ENCODE measurements around the gene MGRN1. TPM values are rescaled to one million over a fixed set of nuclear protein-coding genes. Genes with fewer than 3 reads are reported as not detected.
A peak's percentile ranks its signal among the peaks of the same experiment; 100 is the strongest.

MGRN1 gene
- total RNA-seq, 1 donor from 2014 or later: 91.5 TPM

GRCh38 chr16:4718466-4718865, 93.8 kb downstream of the MGRN1 start:
- Histone ChIP-seq H3K4me3 (ENCODE audit: insufficient read depth, low read depth, low read length) (no peak overlapping the region), H4K20me1 (ENCODE audit: insufficient read depth, low read length) (peaks cover 7% of the 10 kb centered on the region), H2AFZ (ENCODE audit: low read depth, low read length) (no peak overlapping the region), H3K27ac (ENCODE audit: low read depth, low read length) (no peak overlapping the region), H3K4me2 (ENCODE audit: low read length) (no peak overlapping the region), H3K9ac (ENCODE audit: low read length) (no peak overlapping the region), H3K79me2 (ENCODE audit: insufficient read depth, low read length) (peaks cover 3% of the 10 kb centered on the region), H3K27me3 (ENCODE audit: insufficient read depth, low read length) (no peaks in the 10 kb centered on the region), H3K4me1 (ENCODE audit: insufficient read depth, low read length) (no peaks in the 10 kb centered on the region), H3K36me3 (ENCODE audit: insufficient read depth, low read length) (peaks cover 6% of the 10 kb centered on the region), H3K9me3 (ENCODE audit: insufficient read depth, low read depth, low read length) (no peaks in the 10 kb centered on the region)
- Mint-ChIP-seq H3K4me3 (ENCODE audit: unreplicated experiment) (no peak overlapping the region), H3K4me1 (ENCODE audit: low read depth, unreplicated experiment) (peaks cover 7% of the 10 kb centered on the region), H3K27me3 (ENCODE audit: low read depth, unreplicated experiment) (no peaks in the 10 kb centered on the region), H3K27ac (ENCODE audit: unreplicated experiment) (no peak overlapping the region), H3K36me3 (ENCODE audit: low read depth, unreplicated experiment) (peaks cover 4% of the 10 kb centered on the region), H3K9me3 (ENCODE audit: unreplicated experiment) (no peaks in the 10 kb centered on the region)
- TF ChIP-seq EZH2 (IDR thresholded peaks at IDR 0.05; ENCODE audit: insufficient read depth, low read length) (no peak), CTCF (IDR thresholded peaks at IDR 0.05; ENCODE audit: insufficient read depth, low read depth, low read length) (no peak)
- DNase-seq (ENCODE audit: low read depth) (no peak), FAIRE-seq (no peak)

- TF ChIP-seq CTCF (IDR thresholded peaks at IDR 0.05; ENCODE audit: insufficient read depth, low read depth, low read length) (no peak), EZH2 (IDR thresholded peaks at IDR 0.05; ENCODE audit: insufficient read depth, low read length) (no peak)
- peak overlapping the region; percentile 51 for H3K27ac ChIP-seq (ENCODE audit: low read depth, low read length)
- no peaks in the 10 kb centered on the region for H3K9me3 ChIP-seq (ENCODE audit: insufficient read depth, low read depth, low read length)
- peak overlapping the region; percentile 28 for H3K4me2 ChIP-seq (ENCODE audit: low read length)
- no peaks in the 10 kb centered on the region for H3K4me1 ChIP-seq (ENCODE audit: insufficient read depth, low read length)
- H3K27me3 Mint-ChIP-seq (ENCODE audit: low read depth, unreplicated experiment): no peaks in the 10 kb centered on the region
- peaks cover 10% of the 10 kb centered on the region for H3K4me1 Mint-ChIP-seq (ENCODE audit: low read depth, unreplicated experiment)
- peaks cover 16% of the 10 kb centered on the region for H4K20me1 ChIP-seq (ENCODE audit: insufficient read depth, low read length)
- H3K4me3 ChIP-seq (ENCODE audit: insufficient read depth, low read depth, low read length): no peak overlapping the region
- DNase-seq (ENCODE audit: low read depth): peak; percentile 90
- H3K4me3 Mint-ChIP-seq (ENCODE audit: unreplicated experiment): no peak overlapping the region
- H3K79me2 ChIP-seq (ENCODE audit: insufficient read depth, low read length): peaks cover 9% of the 10 kb centered on the region
- FAIRE-seq: no peak
- peaks cover 6% of the 10 kb centered on the region for H3K36me3 Mint-ChIP-seq (ENCODE audit: low read depth, unreplicated experiment)
- H2AFZ ChIP-seq (ENCODE audit: low read depth, low read length): no peak overlapping the region
- H3K27ac Mint-ChIP-seq (ENCODE audit: unreplicated experiment): peak overlapping the region; percentile 88
- no peak overlapping the region for H3K9ac ChIP-seq (ENCODE audit: low read length)
- no peaks in the 10 kb centered on the region for H3K27me3 ChIP-seq (ENCODE audit: insufficient read depth, low read length)
- no peaks in the 10 kb centered on the region for H3K9me3 Mint-ChIP-seq (ENCODE audit: unreplicated experiment)
- H3K36me3 ChIP-seq (ENCODE audit: insufficient read depth, low read length): peaks cover 8% of the 10 kb centered on the region
Measured at GRCh38 chr16:4723071-4723767, 98.6 kb downstream of the MGRN1 start.

- no peak overlapping the region for H3K4me2 ChIP-seq (ENCODE audit: low read length)
- Mint-ChIP-seq H3K4me1 (ENCODE audit: low read depth, unreplicated experiment) (peaks cover 13% of the 10 kb centered on the region), H3K36me3 (ENCODE audit: low read depth, unreplicated experiment) (peaks cover 12% of the 10 kb centered on the region), H3K27me3 (ENCODE audit: low read depth, unreplicated experiment) (no peaks in the 10 kb centered on the region), H3K27ac (ENCODE audit: unreplicated experiment) (no peak overlapping the region), H3K9me3 (ENCODE audit: unreplicated experiment) (no peaks in the 10 kb centered on the region), H3K4me3 (ENCODE audit: unreplicated experiment) (no peak overlapping the region)
- peaks cover 17% of the 10 kb centered on the region for H4K20me1 ChIP-seq (ENCODE audit: insufficient read depth, low read length)
- no peak for TF ChIP-seq CTCF (IDR thresholded peaks at IDR 0.05; ENCODE audit: insufficient read depth, low read depth, low read length)
- TF ChIP-seq EZH2 (IDR thresholded peaks at IDR 0.05; ENCODE audit: insufficient read depth, low read length): no peak
- no peak overlapping the region for H3K4me3 ChIP-seq (ENCODE audit: insufficient read depth, low read depth, low read length)
- no peak overlapping the region for H3K27ac ChIP-seq (ENCODE audit: low read depth, low read length)
- H3K36me3 ChIP-seq (ENCODE audit: insufficient read depth, low read length): peaks cover 5% of the 10 kb centered on the region
- no peaks in the 10 kb centered on the region for H3K9me3 ChIP-seq (ENCODE audit: insufficient read depth, low read depth, low read length)
- DNase-seq (ENCODE audit: low read depth) (no peak), FAIRE-seq (no peak)
- H2AFZ ChIP-seq (ENCODE audit: low read depth, low read length): no peak overlapping the region
- H3K27me3 ChIP-seq (ENCODE audit: insufficient read depth, low read length): no peaks in the 10 kb centered on the region
- no peaks in the 10 kb centered on the region for H3K4me1 ChIP-seq (ENCODE audit: insufficient read depth, low read length)
- H3K9ac ChIP-seq (ENCODE audit: low read length): no peak overlapping the region
- H3K79me2 ChIP-seq (ENCODE audit: insufficient read depth, low read length): peaks cover 8% of the 10 kb centered on the region
Measured at GRCh38 chr16:4724661-4725270, 100.1 kb downstream of the MGRN1 start.

Measured in astrocyte (in vitro differentiated cells and primary cell).